SJCRH30 (cell line): ENCODE measurements around the gene PDZD2. TPM values are rescaled to one million over a fixed set of nuclear protein-coding genes. Genes with fewer than 3 reads are reported as not detected.
"Not testable (repeated sequence)": the region's sequence is repeated elsewhere in the genome, so short reads cannot be mapped to it uniquely, and the experiment has no call there.

Source experiments
- DNase-seq, 2 experiments: peaks; one replicate each; pipeline ENCODE4 v3.0.0-alpha.2; 2015 to 2020
- H3K27ac ChIP-seq: fragments of 250-450 bp; sonication (Bioruptor Pico); 2 replicates; pipeline ENCODE4 v1.5.1; 2020; ENCODE audit warnings: mild to moderate bottlenecking, moderate library complexity
- H3K27me3 ChIP-seq: fragments of 250-450 bp; sonication (Bioruptor Pico); 2 replicates; pipeline ENCODE4 v1.5.1; 2020; ENCODE audit warnings: mild to moderate bottlenecking, moderate library complexity
- H3K36me3 ChIP-seq: fragments of 250-450 bp; sonication (Bioruptor Pico); 2 replicates; pipeline ENCODE4 v1.5.1; 2020; ENCODE audit warnings: mild to moderate bottlenecking, moderate library complexity
- H3K4me1 ChIP-seq: fragments of 250-450 bp; sonication (Bioruptor Pico); 2 replicates; pipeline ENCODE4 v1.5.1; 2020; ENCODE audit warnings: mild to moderate bottlenecking, moderate library complexity
- H3K4me3 ChIP-seq: fragments of 250-450 bp; sonication (Bioruptor Pico); 2 replicates; pipeline ENCODE4 v1.5.1; 2020; ENCODE audit warnings: mild to moderate bottlenecking, moderate library complexity
- H3K9me3 ChIP-seq: fragments of 250-450 bp; sonication (Bioruptor Pico); replicated peaks from 2 replicates; pipeline ENCODE4 v1.5.1; 2020; ENCODE audit warnings: mild to moderate bottlenecking, moderate library complexity
- total RNA-seq: library from RNA; depleted of rRNA; stranded (reverse); fragments of >200 nt; shearing (Covaris generic); gene quantifications from 2 replicates; pipeline ENCODE4 v1.2.3, GENCODE V29; 2014

PDZD2 gene
- total RNA-seq, 1 experiment from 2014 or later, result 0.47 TPM

- H3K27ac ChIP-seq, result no peak overlapping the region
- no peaks in the 10 kb centered on the region for H3K36me3 ChIP-seq
- H3K4me1 ChIP-seq, result no peaks in the 10 kb centered on the region
- H3K9me3 ChIP-seq, result no peaks in the 10 kb centered on the region
- no peak for DNase-seq
- H3K27me3 ChIP-seq, result no peaks in the 10 kb centered on the region
- no peak overlapping the region for H3K4me3 ChIP-seq
These were observed 358.0 kb downstream of the PDZD2 start for GRCh38 chr5:31996909-31997308.

GRCh38 chr5:31999470-31999869 is 360.5 kb downstream of the PDZD2 start:
- DNase-seq, result no peak

GRCh38 chr5:32000731-32001130 is 361.8 kb downstream of the PDZD2 start:
- Histone ChIP-seq H3K36me3 (no peaks in the 10 kb centered on the region), H3K27ac (no peak overlapping the region), H3K4me1 (no peaks in the 10 kb centered on the region), H3K9me3 (no peaks in the 10 kb centered on the region), H3K27me3 (no peaks in the 10 kb centered on the region), H3K4me3 (no peak overlapping the region)
- no peak for DNase-seq

More at GRCh38 chr5:31999470-31999869, 360.5 kb downstream of the PDZD2 start:
- Histone ChIP-seq H3K36me3 (no peaks in the 10 kb centered on the region), H3K27me3 (no peaks in the 10 kb centered on the region), H3K27ac (no peak overlapping the region), H3K9me3 (no peaks in the 10 kb centered on the region), H3K4me1 (no peaks in the 10 kb centered on the region), H3K4me3 (no peak overlapping the region)

GRCh38 chr5:32001284-32001683 is 362.4 kb downstream of the PDZD2 start:
- H3K27ac ChIP-seq, result no peak overlapping the region
- DNase-seq, result no peak
- no peaks in the 10 kb centered on the region for H3K4me1 ChIP-seq
- H3K4me3 ChIP-seq, result no peak overlapping the region
- no peaks in the 10 kb centered on the region for H3K9me3 ChIP-seq
- no peaks in the 10 kb centered on the region for H3K36me3 ChIP-seq
- H3K27me3 ChIP-seq, result no peaks in the 10 kb centered on the region

GRCh38 chr5:32001707-32002106 is 362.8 kb downstream of the PDZD2 start:
- no peak overlapping the region for H3K4me3 ChIP-seq
- H3K27me3 ChIP-seq, result no peaks in the 10 kb centered on the region
- H3K27ac ChIP-seq, result no peak overlapping the region
- no peaks in the 10 kb centered on the region for H3K36me3 ChIP-seq
- no peaks in the 10 kb centered on the region for H3K4me1 ChIP-seq
- H3K9me3 ChIP-seq, result no peaks in the 10 kb centered on the region
- no peak for DNase-seq

GRCh38 chr5:32002755-32003154 is 363.8 kb downstream of the PDZD2 start:
- DNase-seq, result no peak
- no peak overlapping the region for H3K4me3 ChIP-seq
- H3K27ac ChIP-seq, result no peak overlapping the region

GRCh38 chr5:32003981-32004380 is 365.1 kb downstream of the PDZD2 start:
- Histone ChIP-seq H3K4me1 (no peaks in the 10 kb centered on the region), H3K36me3 (no peaks in the 10 kb centered on the region), H3K9me3 (no peaks in the 10 kb centered on the region), H3K27me3 (no peaks in the 10 kb centered on the region), H3K4me3 (no peak overlapping the region), H3K27ac (no peak overlapping the region)
- DNase-seq, result no peak

More at GRCh38 chr5:32002755-32003154, 363.8 kb downstream of the PDZD2 start:
- Histone ChIP-seq H3K27me3 (no peaks in the 10 kb centered on the region), H3K9me3 (no peaks in the 10 kb centered on the region), H3K36me3 (no peaks in the 10 kb centered on the region), H3K4me1 (no peaks in the 10 kb centered on the region)

- no peaks in the 10 kb centered on the region for H3K36me3 ChIP-seq
- no peak overlapping the region for H3K27ac ChIP-seq
- H3K27me3 ChIP-seq, result no peaks in the 10 kb centered on the region
- no peaks in the 10 kb centered on the region for H3K9me3 ChIP-seq
- no peaks in the 10 kb centered on the region for H3K4me1 ChIP-seq
- no peak for DNase-seq
- H3K4me3 ChIP-seq, result no peak overlapping the region
These were observed 365.5 kb downstream of the PDZD2 start for GRCh38 chr5:32004404-32004803.

GRCh38 chr5:32008746-32009145 is 369.8 kb downstream of the PDZD2 start:
- no peaks in the 10 kb centered on the region for H3K4me1 ChIP-seq
- no peaks in the 10 kb centered on the region for H3K9me3 ChIP-seq
- no peak for DNase-seq
- H3K4me3 ChIP-seq, result no peak overlapping the region
- no peaks in the 10 kb centered on the region for H3K36me3 ChIP-seq
- no peak overlapping the region for H3K27ac ChIP-seq
- no peaks in the 10 kb centered on the region for H3K27me3 ChIP-seq

- H3K4me1 ChIP-seq, result no peaks in the 10 kb centered on the region
- no peaks in the 10 kb centered on the region for H3K9me3 ChIP-seq
- no peak for DNase-seq
- no peak overlapping the region for H3K4me3 ChIP-seq
- no peaks in the 10 kb centered on the region; the same call in 1 of the 2 replicates for H3K27me3 ChIP-seq
- no peaks in the 10 kb centered on the region for H3K36me3 ChIP-seq
- no peak overlapping the region for H3K27ac ChIP-seq
These were observed 374.7 kb downstream of the PDZD2 start for GRCh38 chr5:32013658-32014057.

- no peaks in the 10 kb centered on the region; the same call in 1 of the 2 replicates for H3K27me3 ChIP-seq
- DNase-seq, result no peak
- no peaks in the 10 kb centered on the region for H3K9me3 ChIP-seq
- H3K4me1 ChIP-seq, result no peaks in the 10 kb centered on the region
- H3K4me3 ChIP-seq, result no peak overlapping the region
- no peaks in the 10 kb centered on the region for H3K36me3 ChIP-seq
- no peak overlapping the region for H3K27ac ChIP-seq
These were observed 375.3 kb downstream of the PDZD2 start for GRCh38 chr5:32014096-32014745.

- H3K27ac ChIP-seq, H3K4me1 ChIP-seq, DNase-seq, H3K36me3 ChIP-seq, H3K9me3 ChIP-seq, H3K27me3 ChIP-seq, H3K4me3 ChIP-seq: not testable (repeated sequence)
These were observed 376.3 kb downstream of the PDZD2 start for GRCh38 chr5:32015262-32015661.

GRCh38 chr5:32017692-32018367 is 378.9 kb downstream of the PDZD2 start:
- Histone ChIP-seq H3K27ac (no peak overlapping the region), H3K4me3 (no peak overlapping the region), H3K27me3 (no peaks in the 10 kb centered on the region; the same call in 1 of the 2 replicates), H3K36me3 (no peaks in the 10 kb centered on the region), H3K9me3 (no peaks in the 10 kb centered on the region), H3K4me1 (no peaks in the 10 kb centered on the region)
- no peak for DNase-seq

- Histone ChIP-seq H3K4me1 (no peaks in the 10 kb centered on the region), H3K36me3 (no peaks in the 10 kb centered on the region), H3K27me3 (no peaks in the 10 kb centered on the region; the same call in 1 of the 2 replicates), H3K4me3 (no peak overlapping the region), H3K9me3 (no peaks in the 10 kb centered on the region), H3K27ac (no peak overlapping the region)
- DNase-seq, result no peak
These were observed 379.8 kb downstream of the PDZD2 start for GRCh38 chr5:32018476-32019436.

- Histone ChIP-seq H3K27ac (no peak overlapping the region), H3K4me3 (no peak overlapping the region), H3K9me3 (no peaks in the 10 kb centered on the region), H3K36me3 (no peaks in the 10 kb centered on the region), H3K27me3 (no peaks in the 10 kb centered on the region; the same call in 1 of the 2 replicates), H3K4me1 (no peaks in the 10 kb centered on the region)
- no peak for DNase-seq
These were observed 381.3 kb downstream of the PDZD2 start for GRCh38 chr5:32020271-32020670.
